NCI-H2081 treated with DMSO at 0.1 percent for 48 hours (cell line): ENCODE measurements around the gene CSNK1G2.

Experiments used
- DNase-seq: peaks from one replicate; lab custom pipeline; 2025; lab: John Stamatoyannopoulos, UW

Gene CSNK1G2

DNA sequence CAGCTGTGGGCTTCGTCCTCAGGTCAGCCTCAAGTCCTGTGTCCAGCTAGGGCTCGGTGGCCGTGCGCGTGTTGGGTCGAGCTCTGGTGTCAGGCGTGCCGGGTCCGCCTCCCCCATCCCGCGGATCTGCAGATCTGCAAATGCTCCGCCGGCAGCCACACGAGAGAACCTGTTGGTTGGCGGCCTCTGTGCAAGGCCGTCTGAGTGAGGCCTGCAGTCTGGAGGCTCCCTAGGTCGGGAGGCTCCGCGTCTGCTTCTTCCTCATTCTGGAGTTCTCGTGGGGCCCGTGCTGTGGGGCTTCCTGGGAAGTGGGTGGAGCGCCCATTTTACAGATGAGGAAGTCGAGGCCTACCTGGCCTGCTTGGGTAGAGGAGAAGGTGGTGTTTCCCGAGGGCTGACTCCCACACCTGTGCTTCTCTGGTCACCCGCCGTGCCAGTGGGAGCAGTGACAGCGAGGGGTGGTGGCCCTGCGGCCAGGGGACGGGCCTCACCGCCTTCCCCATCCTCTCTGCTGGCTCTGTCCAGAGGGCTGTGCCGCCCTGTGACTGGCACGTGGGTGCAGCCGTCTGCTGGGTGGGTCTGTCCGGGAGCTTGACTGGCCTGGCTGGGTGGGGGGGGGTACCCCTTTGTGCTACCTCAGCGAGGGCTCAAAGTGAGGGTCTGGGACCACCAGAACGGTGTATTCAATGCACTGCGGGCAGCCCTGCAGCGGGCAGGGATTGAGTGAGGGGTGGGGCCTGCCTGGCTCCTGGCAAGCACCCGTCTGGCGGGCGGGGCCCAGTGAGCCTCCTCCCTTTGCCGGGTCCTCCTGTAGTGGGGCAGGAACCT is 3.3 kb downstream of the CSNK1G2 start:
- no peak for DNase-seq

DNA sequence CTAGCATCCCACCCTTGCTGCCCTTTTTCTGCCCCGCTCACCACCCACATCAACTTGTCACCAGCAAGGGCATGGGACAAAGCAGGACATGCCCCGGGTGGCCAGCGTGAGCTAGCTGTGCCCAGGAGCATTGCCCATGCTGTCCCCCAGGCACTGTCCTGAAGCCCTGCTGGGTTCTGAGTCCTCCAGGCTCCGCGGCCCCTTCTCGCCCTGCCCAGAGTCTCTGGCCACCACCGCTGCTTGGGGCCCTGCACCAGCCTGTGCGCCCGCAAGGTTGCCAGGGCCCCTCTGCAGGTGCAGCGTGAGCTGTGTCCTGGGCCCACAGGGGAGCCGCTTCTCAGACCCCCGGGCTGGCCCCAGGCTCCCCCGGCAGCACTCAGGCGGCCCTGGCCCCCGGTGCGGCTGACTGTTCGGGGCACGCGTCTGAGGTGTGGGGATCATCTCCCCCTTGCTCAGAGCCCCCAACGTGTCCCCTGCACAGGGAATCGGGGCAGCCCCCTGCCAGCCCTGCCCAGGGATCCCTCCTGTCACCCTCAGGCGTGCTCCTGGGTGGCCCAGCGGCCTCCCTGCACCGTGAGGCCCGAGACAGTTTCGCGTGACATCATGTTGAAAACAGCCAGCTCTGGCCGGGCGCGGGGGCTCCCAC is 4.1 kb downstream of the CSNK1G2 start:
- no peak for DNase-seq

DNA sequence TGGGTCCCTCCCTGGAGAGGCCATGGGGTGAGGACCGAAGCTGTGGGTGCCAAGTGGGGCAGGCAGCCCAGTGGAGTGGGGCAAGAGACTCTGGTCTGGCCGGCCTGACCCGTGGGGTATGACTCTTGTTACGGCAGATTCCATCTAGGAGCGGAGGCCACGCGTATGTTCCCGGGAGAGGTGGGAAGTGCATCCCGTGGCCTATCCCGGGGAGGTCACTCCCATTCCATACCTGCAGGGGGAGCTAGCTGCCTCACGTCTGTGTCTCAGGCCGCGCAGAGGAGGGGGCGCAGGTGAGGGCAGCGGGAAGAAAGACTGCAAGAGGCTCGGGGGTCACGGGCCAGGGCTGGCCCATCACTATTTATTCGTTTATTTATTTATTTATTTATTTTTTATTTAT is 4.9 kb downstream of the CSNK1G2 start:
- DNase-seq = no peak

DNA sequence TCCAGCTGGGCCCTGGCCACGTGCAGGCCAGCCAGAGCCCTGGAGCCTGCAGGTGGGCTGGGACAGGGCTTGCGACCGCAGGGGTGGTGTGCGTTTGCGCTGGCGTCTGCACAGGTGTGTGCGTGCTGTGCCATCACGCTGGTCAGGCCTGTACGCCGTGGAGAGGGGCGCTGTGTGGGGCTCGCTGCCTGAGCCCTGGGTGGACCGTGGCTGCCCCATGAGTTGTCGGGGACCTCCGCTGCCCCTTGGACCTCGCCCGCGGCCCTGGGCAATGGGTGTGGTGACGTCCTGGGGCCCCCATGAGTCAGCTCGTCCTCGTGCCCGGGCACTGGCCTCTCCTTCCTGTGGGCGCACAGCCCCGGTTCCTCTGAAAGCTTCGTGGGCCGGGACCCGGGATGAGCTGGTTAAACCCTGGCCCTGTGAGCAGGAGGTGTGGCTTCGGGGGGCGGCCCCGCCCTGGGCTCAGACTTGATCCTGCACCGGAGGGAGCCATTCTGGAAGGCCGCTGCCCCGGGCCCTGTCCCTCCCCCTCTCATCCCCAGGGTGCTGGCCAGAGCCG is 6.8 kb downstream of the CSNK1G2 start:
- no peak for DNase-seq

DNA sequence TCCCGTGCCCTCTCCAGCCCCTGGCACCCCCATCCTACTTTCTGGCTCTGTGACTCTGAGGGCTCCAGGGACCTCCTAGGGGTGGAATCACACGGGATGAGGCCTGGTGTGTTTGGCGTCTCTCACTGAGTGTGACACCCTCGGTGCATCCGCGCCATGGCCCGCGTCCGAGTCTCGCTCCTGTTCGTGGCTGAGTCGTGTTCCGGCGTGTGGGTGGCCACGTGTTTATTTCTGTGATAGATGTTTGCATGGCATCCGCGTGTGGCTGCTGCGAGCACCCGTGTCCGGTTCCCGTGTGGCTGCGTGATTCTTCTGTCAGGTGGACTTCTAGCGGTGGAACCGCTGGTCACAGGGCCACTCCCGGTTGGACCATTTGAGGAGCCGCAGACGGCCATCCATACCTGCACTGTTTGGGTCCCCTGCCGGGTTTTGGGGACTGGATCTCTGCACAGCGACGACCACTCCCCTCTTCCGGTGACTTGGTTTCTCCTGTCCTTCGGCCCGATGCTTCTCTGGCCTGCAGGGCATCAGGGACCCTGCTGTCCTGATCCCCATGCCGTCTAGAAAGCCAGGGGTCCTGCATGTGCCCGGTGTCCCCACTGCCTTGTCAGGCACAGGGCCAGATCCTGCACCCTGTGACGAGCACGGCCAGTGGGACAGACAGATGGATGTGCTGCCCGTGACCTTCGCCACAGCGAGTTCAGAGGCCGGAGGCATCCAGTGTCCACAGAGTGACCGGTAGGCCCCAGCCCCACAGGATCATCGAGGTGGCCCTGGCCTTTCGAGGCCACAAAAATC is 8.5 kb downstream of the CSNK1G2 start:
- DNase-seq = no peak

DNA sequence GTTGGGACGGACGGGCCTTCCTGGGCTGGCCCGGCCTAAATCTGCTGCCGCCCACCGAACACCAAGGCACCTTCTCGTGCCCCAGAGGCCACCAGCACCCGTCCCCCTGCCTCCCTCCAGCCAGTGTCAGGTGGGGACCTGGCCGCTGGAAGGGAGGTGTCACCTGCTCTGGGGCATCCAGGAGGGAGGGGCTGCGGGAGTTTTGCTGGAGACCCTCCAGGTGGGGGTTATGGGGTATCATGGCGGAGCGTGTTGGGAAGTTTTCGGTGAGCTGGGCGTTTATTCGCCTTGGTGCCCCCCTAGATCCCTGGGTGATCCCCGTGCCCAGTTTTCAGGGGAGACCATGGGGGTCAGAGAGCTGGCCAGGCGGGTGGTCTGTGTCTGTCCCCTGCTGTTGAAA is 9.7 kb downstream of the CSNK1G2 start:
- DNase-seq = no peak

DNA sequence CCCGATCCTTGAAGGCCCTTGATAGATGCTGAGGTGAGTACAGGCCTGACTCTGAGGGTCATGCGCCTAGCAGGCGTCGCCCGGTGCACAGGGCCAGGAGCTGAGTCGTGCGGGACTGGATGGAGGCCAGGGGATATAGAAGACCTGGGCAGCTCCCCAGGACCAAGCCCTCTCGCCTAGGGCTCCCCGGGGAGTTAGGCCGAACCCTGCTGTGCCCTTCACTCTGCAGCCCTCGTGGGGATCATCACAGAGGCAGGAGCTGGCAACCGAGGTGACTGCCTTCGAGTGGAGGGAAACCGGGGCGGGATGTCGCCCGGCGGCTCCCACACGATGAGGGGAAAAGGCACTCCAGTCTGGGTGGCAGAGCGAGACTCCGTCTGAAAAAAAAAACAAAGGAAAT is 11.7 kb downstream of the CSNK1G2 start:
- no peak for DNase-seq

DNA sequence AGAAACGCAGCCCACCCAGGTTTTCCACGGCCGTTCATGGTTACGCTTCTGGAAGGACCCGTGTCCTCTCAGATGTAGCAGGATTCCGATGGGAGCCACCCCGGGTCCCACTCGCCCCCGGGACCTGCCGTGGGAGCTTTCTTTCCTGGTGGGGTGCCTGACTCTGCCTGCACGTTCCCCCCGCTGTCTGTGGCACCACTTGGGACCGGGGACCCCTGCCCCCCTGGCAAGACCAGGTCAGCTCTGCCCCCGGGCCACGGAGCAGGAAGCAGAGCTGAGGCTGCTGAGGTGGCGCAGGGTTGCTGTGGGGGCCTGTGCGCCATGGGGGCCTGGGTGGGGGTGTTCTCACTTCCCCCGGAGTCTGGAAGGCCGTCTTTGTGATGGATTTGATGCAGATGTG is 12.1 kb downstream of the CSNK1G2 start:
- no peak for DNase-seq

DNA sequence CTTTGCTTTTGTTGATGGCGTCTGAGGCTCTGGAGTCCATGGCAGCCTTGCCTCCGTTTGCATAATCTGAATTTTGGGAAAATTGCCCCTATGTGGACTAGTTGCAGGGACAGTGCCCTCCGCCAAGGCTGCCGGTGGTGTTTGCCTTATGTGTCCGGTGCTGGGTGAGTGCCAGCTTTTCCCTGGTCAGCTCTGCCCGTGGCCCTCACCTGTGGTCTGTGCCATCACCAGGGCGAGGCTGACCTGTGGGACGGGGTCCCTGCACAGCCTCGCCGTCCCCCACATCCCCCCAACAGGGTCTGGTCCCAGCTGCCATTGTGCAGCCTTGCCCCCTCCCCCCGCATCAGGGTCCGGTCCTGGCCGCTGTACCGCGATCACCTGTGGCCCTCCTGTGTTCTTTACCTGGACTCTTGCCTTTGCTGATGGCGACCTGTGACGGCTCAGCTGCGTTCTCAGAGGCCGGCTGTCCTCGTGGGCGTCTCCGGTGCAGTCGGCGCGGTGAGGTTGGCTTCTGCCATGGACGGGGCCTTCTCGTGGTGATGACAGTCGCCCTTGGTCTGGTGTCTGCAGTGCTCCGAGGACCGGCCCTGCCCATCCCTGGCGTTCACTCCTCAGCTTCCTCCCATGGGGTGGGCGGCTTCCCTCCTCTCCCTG is 12.6 kb downstream of the CSNK1G2 start:
- no peak for DNase-seq

DNA sequence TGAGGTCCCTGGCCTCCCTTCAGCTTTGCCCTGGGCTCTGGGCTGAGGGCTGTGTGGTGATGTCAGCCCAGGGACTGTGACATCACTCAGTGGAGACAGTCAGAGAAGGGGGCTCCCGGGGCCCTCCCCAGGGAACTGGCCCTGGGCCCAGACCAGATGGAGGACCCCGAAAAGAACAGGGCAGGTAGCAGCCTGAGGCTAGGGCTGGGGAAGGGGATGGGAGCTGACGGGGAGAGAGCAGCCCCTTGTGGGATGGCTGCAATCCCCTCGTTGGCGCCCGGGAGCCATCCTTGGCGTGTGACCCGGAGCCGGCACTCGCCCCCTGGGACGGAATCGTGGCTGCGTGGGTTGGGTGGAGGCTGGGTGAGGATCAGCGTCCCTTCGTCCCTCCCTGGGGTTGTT is 13.6 kb downstream of the CSNK1G2 start:
- no peak for DNase-seq

DNA sequence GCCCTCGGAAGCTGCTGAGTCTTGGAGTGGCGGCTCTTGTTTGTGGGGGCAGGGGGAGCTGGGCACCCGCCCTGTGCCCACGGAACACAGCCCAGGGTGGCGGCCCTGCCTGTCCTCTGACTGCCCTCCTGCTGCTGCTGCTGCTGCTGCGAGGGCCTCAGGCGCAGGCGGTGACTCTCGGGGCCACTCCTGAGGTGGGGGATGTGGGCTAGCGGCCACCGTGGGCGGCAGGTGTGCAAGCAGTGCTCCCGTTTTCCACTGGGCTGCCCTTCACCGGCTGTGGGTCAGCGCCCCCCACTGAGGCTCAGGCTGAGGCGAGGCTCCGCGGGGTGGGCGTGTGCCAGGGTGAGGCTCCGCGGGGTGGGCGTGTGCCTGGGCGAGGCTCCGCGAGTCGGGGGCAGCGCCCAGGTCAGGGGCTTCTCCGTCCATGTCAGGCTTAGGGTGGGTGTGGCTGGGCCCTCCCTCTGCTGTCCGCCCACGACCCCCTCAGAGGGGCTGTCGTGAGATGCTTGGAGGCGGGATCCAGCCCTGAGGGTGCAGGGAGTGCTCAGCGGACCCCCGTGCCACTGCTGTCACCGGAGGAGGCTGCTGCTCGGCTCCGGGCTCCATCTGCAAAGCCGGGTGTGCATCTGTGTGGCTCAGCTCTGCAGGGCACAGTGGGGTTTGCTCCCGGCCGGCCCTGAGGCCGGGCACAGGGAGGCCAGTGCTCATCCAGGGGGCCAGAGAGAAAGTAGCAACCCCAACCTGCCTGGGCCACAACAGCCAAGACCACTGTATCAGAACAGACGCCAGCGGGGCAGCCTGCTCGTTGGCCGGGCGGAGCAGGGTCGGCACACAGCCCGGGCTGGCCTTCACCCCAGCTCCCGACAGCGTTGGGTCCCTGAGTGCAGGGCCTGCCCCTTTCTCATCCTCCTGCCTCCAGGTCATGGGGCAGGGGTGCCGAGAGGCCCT is 14.5 kb downstream of the CSNK1G2 start:
- DNase-seq = no peak

DNA sequence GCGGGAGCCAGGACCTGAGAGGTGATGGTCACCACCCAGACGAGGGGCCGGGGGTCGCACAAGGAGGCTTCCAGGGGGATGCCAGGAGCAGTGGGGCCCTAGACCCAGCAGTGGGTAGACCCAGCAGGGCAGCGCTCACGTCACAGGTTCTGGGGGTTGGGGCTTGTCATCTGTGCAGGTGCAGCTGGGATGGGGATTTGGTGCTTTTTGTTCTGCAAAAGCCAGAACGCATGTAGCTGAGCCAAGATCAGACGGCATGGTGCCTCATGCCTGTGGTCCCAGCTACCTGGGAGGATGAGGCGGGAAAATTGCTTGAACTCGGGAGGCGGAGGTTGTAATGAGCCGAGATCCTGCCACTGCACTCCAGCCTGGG is 15.1 kb downstream of the CSNK1G2 start:
- no peak for DNase-seq

DNA sequence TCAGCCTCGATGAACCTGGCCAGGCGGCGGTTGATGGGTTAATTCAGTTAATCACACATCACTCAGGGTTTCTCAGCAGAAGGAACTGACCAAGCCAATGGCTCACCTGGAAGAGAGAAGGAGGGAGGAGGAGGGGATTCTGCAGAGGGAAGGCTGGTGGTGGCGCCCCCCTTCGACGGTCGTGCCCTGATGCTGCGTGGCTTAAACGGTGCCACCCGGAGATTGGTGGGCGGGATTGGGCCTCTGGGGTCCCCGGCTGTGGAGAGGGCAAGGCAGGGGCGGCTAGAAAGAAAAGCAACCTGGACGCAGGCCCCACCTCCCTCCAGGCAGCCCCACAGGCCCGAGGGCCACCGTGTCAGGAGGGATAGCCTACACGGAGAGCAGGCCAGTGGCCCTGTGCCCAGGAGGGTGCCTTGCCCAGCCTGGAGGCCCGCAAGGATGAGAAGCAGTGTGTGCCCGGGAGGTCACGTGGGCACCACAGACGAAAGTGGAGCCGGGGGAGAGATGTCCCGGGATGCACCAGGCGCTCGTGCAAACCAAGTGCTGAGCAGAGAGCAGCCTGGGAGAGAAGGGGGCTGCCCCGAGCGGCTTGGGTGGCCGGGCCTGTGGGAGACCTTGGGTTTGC is 16.0 kb downstream of the CSNK1G2 start:
- DNase-seq = no peak

DNA sequence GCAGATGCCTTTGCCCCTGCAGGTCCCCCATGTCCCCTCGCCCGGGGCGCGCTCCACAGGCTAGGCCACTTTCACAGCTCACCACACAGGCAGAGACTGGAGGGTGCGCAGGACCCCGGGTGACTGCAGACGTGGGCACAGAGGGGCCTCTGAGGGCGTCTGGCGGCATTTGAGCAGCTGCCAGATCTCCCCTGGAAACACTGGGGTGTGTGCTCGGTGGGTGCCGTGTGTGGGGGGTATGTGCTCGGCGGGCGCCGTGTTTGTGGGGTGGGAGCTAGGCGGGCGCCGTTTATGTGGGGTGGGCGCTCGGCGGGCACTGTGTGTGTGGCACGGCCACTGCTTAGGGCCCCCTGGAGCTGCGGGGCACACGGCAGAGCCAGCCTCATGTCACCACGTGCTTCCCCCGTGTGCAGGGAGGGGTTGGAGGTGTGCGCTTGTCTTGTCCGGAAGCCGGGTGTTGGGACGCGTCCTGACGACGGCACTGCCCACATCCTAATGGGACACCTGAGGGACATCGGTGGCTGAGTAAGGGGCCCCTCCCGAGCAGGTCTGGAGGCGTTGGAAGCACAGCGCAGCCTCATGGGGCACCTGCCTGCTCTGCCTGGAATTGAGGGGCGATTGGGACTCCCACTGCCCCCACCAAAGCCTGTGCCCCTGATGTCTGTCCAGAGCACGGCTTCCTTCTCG is 16.7 kb downstream of the CSNK1G2 start:
- no peak for DNase-seq

DNA sequence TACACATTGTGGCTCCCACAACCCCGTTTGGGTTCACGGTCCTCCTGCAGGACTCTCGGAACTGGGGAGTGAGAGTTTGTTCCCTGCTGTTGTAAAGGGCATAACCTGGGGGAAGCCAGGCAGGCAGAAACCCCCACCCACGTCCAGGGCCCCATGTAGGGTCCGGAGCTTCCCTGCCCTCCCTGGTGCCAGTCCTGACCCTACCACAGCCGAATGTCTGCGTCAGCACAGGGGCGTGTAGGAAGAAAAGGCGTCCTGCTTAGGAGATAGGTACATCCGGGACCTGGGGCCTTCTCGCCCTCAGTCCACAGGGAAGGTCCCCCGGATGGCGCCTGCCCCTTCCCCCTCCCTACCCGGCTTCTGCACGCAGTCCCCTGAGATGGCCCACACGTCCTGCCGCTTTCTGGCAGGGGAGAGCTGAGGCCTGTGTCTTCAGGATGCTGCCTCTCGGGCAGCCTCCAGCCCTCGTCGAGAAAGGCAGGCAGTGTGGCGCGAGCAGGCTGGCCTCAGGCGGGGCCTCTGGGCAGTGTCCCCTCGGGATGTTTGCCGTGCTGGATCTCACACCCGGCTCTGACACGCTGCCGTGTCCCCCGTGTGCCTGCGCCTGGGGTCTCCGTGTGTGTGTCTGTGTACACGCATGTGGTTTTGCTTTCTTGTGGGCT is 19.1 kb downstream of the CSNK1G2 start:
- no peak for DNase-seq

DNA sequence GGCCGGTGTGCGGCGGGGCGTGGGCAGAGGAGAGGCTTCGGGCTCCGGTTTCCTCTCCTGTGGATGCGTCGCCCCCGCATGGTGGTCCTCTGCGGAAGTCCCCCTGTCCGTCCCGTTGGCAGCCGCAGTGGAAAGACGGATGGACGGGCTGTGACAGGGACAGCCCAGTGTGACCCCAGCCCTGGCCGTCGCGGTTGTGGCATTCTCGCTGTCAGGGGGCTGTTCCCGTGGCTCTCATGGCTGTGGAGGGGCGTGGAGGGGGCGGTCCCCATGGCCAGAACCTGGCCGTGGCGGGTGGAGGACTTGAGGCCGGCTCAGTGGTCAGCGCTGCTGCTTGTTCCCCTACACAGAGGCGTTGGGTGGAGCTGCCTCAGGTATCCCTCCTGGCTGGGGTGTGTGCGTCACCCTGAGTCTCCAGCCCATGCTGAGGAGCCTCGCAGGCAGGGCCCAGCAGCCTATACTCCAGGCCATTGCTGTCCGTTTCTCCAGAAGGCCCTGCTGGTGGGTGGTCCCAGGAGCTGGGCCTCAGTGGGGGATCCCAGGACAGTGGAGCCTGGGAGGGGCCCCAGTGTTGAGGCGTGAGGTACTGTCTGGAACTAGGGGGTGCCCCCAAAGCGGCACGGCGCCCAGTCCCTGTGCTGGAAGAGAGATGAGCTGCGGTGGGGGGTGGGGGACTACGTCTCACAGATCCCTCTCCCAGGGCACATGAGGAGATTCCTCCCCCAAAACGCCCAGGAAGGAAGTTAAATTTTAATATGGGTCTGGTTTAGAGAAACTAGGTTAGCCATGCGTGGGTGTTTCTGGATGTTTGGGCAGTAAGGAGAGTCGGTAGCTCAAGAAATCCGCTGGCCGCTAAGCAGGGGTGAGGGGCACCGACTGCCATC is 20.3 kb downstream of the CSNK1G2 start:
- no peak for DNase-seq

DNA sequence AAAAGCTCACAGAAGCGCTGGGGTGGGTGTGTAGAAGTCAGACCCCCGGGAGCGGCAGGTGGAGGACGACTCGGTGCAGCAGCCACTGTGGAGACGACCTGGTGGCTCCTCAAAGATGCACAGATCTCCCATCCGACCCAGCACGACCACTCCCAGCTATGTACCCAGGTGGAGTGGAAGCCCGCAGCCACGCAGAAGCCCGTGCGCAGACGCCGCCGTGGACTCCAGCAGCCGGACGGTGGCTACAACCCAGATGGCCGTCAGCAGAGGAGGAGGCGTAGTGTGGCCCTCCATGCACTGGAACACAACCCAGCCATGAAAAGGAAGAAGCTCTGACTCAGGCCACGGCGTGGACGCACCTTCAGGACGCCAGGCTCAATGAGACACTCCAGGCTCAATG is 21.7 kb downstream of the CSNK1G2 start:
- no peak for DNase-seq

DNA sequence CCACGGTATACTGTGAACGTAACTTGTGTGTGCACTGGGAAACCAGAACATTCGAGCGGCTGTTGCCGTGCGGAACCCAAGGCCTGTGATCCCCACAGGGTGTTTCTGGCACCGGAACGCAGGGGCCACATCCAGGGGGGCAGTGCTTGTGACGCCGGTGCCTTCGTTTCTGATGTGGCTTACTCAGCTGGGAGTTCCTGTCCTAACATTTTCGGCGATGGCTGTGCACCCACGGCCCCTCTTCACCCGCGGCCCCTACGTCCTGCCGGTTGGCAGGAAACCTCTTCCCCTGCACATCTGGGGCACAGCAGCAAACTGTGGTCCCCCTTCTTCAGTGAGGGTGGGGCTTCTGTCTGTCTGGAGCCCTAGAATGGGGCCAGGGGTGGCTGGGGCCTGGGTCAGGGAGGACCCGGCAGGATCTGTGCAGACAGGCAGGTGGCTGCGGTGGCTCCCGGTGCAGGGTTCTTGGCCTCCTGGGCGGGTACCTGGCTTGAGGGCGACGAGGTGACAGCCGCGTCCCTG is 26.2 kb downstream of the CSNK1G2 start:
- DNase-seq = no peak
